Measurements from ENCODE around the gene IRF5.

The IRF5 gene

GRCh38 chr7:128921866-128922440 is 15.8 kb upstream of the IRF5 start:
- DNase-seq (ENCODE audit: low spot score), result no peak

GRCh38 chr7:128922496-128923410 is 15.0 kb upstream of the IRF5 start:
- no peak for DNase-seq (ENCODE audit: low spot score)

GRCh38 chr7:128923411-128923800 is 14.3 kb upstream of the IRF5 start:
- DNase-seq (ENCODE audit: low spot score), result no peak

GRCh38 chr7:128924707-128925588 is 12.8 kb upstream of the IRF5 start:
- no peak for DNase-seq (ENCODE audit: low spot score)

- DNase-seq (ENCODE audit: low spot score), result no peak
These were observed 9.4 kb upstream of the IRF5 start for GRCh38 chr7:128928159-128928813.

- no peak for DNase-seq (ENCODE audit: low spot score)
These were observed 8.6 kb upstream of the IRF5 start for GRCh38 chr7:128928882-128929788.

- DNase-seq (ENCODE audit: low spot score), result no peak
These were observed 6.4 kb upstream of the IRF5 start for GRCh38 chr7:128931190-128931798.

- no peak for DNase-seq (ENCODE audit: low spot score)
These were observed 5.5 kb upstream of the IRF5 start for GRCh38 chr7:128931965-128932861.

GRCh38 chr7:128932862-128933179 is 4.9 kb upstream of the IRF5 start:
- DNase-seq (ENCODE audit: low spot score), result no peak

- no peak for DNase-seq (ENCODE audit: low spot score)
These were observed 4.4 kb upstream of the IRF5 start for GRCh38 chr7:128933180-128933891.

- DNase-seq (ENCODE audit: low spot score), result no peak
These were observed 3.1 kb upstream of the IRF5 start for GRCh38 chr7:128934361-128935341.

- no peak for DNase-seq (ENCODE audit: low spot score)
These were observed 2.4 kb upstream of the IRF5 start for GRCh38 chr7:128935342-128935730.

GRCh38 chr7:128936798-128937197 is 929 bp upstream of the IRF5 start:
- no peak for DNase-seq (ENCODE audit: low spot score)

GRCh38 chr7:128937271-128937646 is 468 bp upstream of the IRF5 start:
- DNase-seq (ENCODE audit: low spot score), result no peak

GRCh38 chr7:128938544-128939074 is 882 bp downstream of the IRF5 start:
- no peak for DNase-seq (ENCODE audit: low spot score)

GRCh38 chr7:128939075-128939860 is 1.5 kb downstream of the IRF5 start:
- no peak for DNase-seq (ENCODE audit: low spot score)

Data from hematopoietic multipotent progenitor cell treated with erythropoietin and hydrocortisone succinate and interleukin-3 and kit ligand, for 15 days (in vitro differentiated cells).